Activated CD4-positive, alpha-beta T cell treated with anti-CD3 and anti-CD28 coated beads, Interleukin-2, amount 50 U/mL, for 16 hours (primary cell): ENCODE data around the gene KHDRBS2.

Experiments used
- DNase-seq: peaks from one replicate; pipeline ENCODE4 v3.0.0-alpha.2; 2020

KHDRBS2 gene

GRCh38 chr6:62009445-62009844, 276.6 kb downstream of the KHDRBS2 start:
- DNase-seq = no peak

- no peak for DNase-seq
These were observed 296.4 kb downstream of the KHDRBS2 start for GRCh38 chr6:61989616-61990015.

GRCh38 chr6:61980622-61981021, 305.4 kb downstream of the KHDRBS2 start:
- DNase-seq = no peak

- DNase-seq = no peak
These were observed 308.1 kb downstream of the KHDRBS2 start for GRCh38 chr6:61977947-61978346.

- no peak for DNase-seq
These were observed 308.9 kb downstream of the KHDRBS2 start for GRCh38 chr6:61977099-61977498.

- no peak for DNase-seq
These were observed 326.8 kb downstream of the KHDRBS2 start for GRCh38 chr6:61959196-61959595.

GRCh38 chr6:61953851-61954250, 332.2 kb downstream of the KHDRBS2 start:
- no peak for DNase-seq

GRCh38 chr6:61951586-61951985, 334.4 kb downstream of the KHDRBS2 start:
- DNase-seq = no peak

GRCh38 chr6:61950811-61951210, 335.2 kb downstream of the KHDRBS2 start:
- DNase-seq = no peak

GRCh38 chr6:61949971-61950370, 336.1 kb downstream of the KHDRBS2 start:
- DNase-seq = no peak

- no peak for DNase-seq
These were observed 336.9 kb downstream of the KHDRBS2 start for GRCh38 chr6:61949161-61949560.

- DNase-seq = no peak
These were observed 338.6 kb downstream of the KHDRBS2 start for GRCh38 chr6:61947311-61947947.

GRCh38 chr6:61940919-61941318, 345.1 kb downstream of the KHDRBS2 start:
- no peak for DNase-seq

- no peak for DNase-seq
These were observed 350.7 kb downstream of the KHDRBS2 start for GRCh38 chr6:61935242-61935846.

- DNase-seq = no peak
These were observed 376.5 kb downstream of the KHDRBS2 start for GRCh38 chr6:61909486-61909885.

- no peak for DNase-seq
These were observed 384.3 kb downstream of the KHDRBS2 start for GRCh38 chr6:61901748-61902147.

- no peak for DNase-seq
These were observed 391.5 kb downstream of the KHDRBS2 start for GRCh38 chr6:61894536-61894935.

GRCh38 chr6:61887423-61887822, 398.6 kb downstream of the KHDRBS2 start:
- DNase-seq = no peak

- no peak for DNase-seq
These were observed 399.3 kb downstream of the KHDRBS2 start for GRCh38 chr6:61886608-61887259.

GRCh38 chr6:61869632-61870400, 416.2 kb downstream of the KHDRBS2 start:
- DNase-seq = no peak

- DNase-seq = no peak
These were observed 417.4 kb downstream of the KHDRBS2 start for GRCh38 chr6:61868507-61869080.

- no peak for DNase-seq
These were observed 418.4 kb downstream of the KHDRBS2 start for GRCh38 chr6:61867635-61868034.

GRCh38 chr6:61857541-61857940, 428.5 kb downstream of the KHDRBS2 start:
- no peak for DNase-seq
